GM12873 (cell line): ENCODE results near the gene TPO.

Source experiments
- CTCF ChIP-seq: IDR thresholded peaks from 2 replicates; pipeline ENCODE4 v1.5.1; 2012; ENCODE audit warnings: low read depth, mild to moderate bottlenecking, moderate library complexity, low read length, control low read depth; ENCODE audit not compliant: insufficient read depth; ENCODE audit errors: missing control alignments

The TPO gene

GRCh38 chr2:1437101-1437500 lies 23.8 kb downstream of the TPO start:
- no peak for TF ChIP-seq CTCF

GRCh38 chr2:1437537-1437936 lies 24.3 kb downstream of the TPO start:
- TF ChIP-seq CTCF = no peak

GRCh38 chr2:1438972-1439371 lies 25.7 kb downstream of the TPO start:
- TF ChIP-seq CTCF = no peak

GRCh38 chr2:1440581-1440980 lies 27.3 kb downstream of the TPO start:
- no peak for TF ChIP-seq CTCF

- TF ChIP-seq CTCF = no peak
These were observed 33.0 kb downstream of the TPO start for GRCh38 chr2:1446301-1446700.

GRCh38 chr2:1448009-1448408 lies 34.7 kb downstream of the TPO start:
- TF ChIP-seq CTCF = no peak

- no peak for TF ChIP-seq CTCF
These were observed 37.7 kb downstream of the TPO start for GRCh38 chr2:1450915-1451314.

GRCh38 chr2:1451422-1451821 lies 38.2 kb downstream of the TPO start:
- TF ChIP-seq CTCF = no peak
